HepG2 (cell line): ENCODE measurements around the gene POP7. TPM values are rescaled to one million over a fixed set of nuclear protein-coding genes. Genes with fewer than 3 reads are reported as not detected.

ENCODE experiments used
- CBFB ChIP-seq: sonication (generic); formaldehyde crosslinking; IDR thresholded peaks from 2 replicates; pipeline ENCODE4 v1.4.0; 2020; ENCODE audit warnings: missing genetic modification reagents
- EP300 ChIP-seq, 3 experiments: sonication (generic) in 1 of 3; formaldehyde crosslinking in 1 of 3; IDR thresholded peaks; 2 replicates each; pipeline versions ENCODE4 v1.5.1 to v1.6.1; 2011 to 2020; ENCODE audit warnings: low read depth in 2 of 3, low read length in 2 of 3, borderline replicate concordance in 1 of 3, improper control_type of control experiment in 1 of 3, mild to moderate bottlenecking in 1 of 3, missing genetic modification reagents in 1 of 3, moderate library complexity in 1 of 3
- KDM5A ChIP-seq: fragments of 200-600 bp; sonication (generic); IDR thresholded peaks from 2 replicates; pipeline ENCODE4 v1.7.0; 2018; ENCODE audit warnings: antibody characterized with exemption, mild to moderate bottlenecking, low read length, borderline replicate concordance
- MED1 ChIP-seq: sonication (generic); formaldehyde crosslinking; IDR thresholded peaks from 2 replicates; pipeline ENCODE4 v1.4.0; 2020; ENCODE audit warnings: missing genetic modification reagents
- NR2C2 ChIP-seq: sonication (generic); formaldehyde crosslinking; IDR thresholded peaks from 2 replicates; pipeline ENCODE4 v1.4.0; 2020; ENCODE audit warnings: missing genetic modification reagents, mild to moderate bottlenecking, moderate library complexity, borderline replicate concordance
- SMAD1 ChIP-seq: sonication (generic); formaldehyde crosslinking; IDR thresholded peaks from 2 replicates; pipeline ENCODE4 v1.4.0; 2020; ENCODE audit warnings: missing genetic modification reagents, low read depth, mild to moderate bottlenecking, borderline replicate concordance
- SMC3 ChIP-seq: IDR thresholded peaks from 2 replicates; pipeline ENCODE4 v1.6.1; 2011; ENCODE audit warnings: low read length, improper control_type of control experiment
- TGIF2 ChIP-seq: IDR thresholded peaks from 2 replicates; pipeline ENCODE4 v1.6.1; 2016; ENCODE audit warnings: control low read depth, missing compliant biosample characterization
- ZBTB38 ChIP-seq: sonication (generic); formaldehyde crosslinking; IDR thresholded peaks from 2 replicates; pipeline ENCODE4 v1.5.1; 2020; ENCODE audit warnings: mild to moderate bottlenecking, missing genetic modification reagents
- ZFY ChIP-seq: sonication (generic); formaldehyde crosslinking; IDR thresholded peaks from 2 replicates; pipeline ENCODE4 v1.4.0; 2020; ENCODE audit warnings: missing genetic modification reagents
- ZNF12 ChIP-seq: sonication (generic); formaldehyde crosslinking; IDR thresholded peaks from 2 replicates; pipeline ENCODE4 v1.5.0; 2020; ENCODE audit warnings: missing genetic modification reagents
- ZNF136 ChIP-seq: sonication (generic); formaldehyde crosslinking; IDR thresholded peaks from 2 replicates; pipeline ENCODE4 v1.8.1; 2022; ENCODE audit warnings: low read depth, mild to moderate bottlenecking, moderate library complexity, missing genetic modification reagents
- ZNF263 ChIP-seq: sonication (generic); formaldehyde crosslinking; IDR thresholded peaks from 2 replicates; pipeline ENCODE4 v1.4.0; 2020; ENCODE audit warnings: missing genetic modification reagents
- ZNF543 ChIP-seq: sonication (generic); formaldehyde crosslinking; IDR thresholded peaks from 2 replicates; pipeline ENCODE4 v1.4.0; 2020; ENCODE audit warnings: mild to moderate bottlenecking, missing genetic modification reagents
- ZNF564 ChIP-seq: sonication (generic); formaldehyde crosslinking; IDR thresholded peaks from 2 replicates; pipeline ENCODE4 v1.8.1; 2023; ENCODE audit warnings: mild to moderate bottlenecking, missing genetic modification reagents
- ZNF572 ChIP-seq: sonication (generic); formaldehyde crosslinking; IDR thresholded peaks from 2 replicates; pipeline ENCODE4 v1.5.1; 2020; ENCODE audit warnings: mild to moderate bottlenecking, missing genetic modification reagents
- ZNF781 ChIP-seq: sonication (generic); formaldehyde crosslinking; IDR thresholded peaks from 2 replicates; pipeline ENCODE4 v1.5.1; 2020; ENCODE audit warnings: borderline replicate concordance, mild to moderate bottlenecking, missing genetic modification reagents; ENCODE audit errors: not compliant biosample characterization
- ZSCAN25 ChIP-seq: sonication (generic); formaldehyde crosslinking; IDR thresholded peaks from 2 replicates; pipeline ENCODE4 v1.8.0; 2022; ENCODE audit warnings: mild to moderate bottlenecking, missing genetic modification reagents
- ZSCAN31 ChIP-seq: sonication (generic); formaldehyde crosslinking; IDR thresholded peaks from 2 replicates; pipeline ENCODE4 v1.5.0; 2020; ENCODE audit warnings: low read depth, mild to moderate bottlenecking, missing genetic modification reagents
- polyA plus RNA-seq, 8 experiments: library from polyadenylated mRNA; depleted of rRNA in 3 of 8; stranded (reverse) in 7 of 8; unstranded in 1 of 8; fragments of >200 nt; fragmentation: Illumina TruSeq in 4 of 8; extraction: Trizol in 4 of 8; gene quantifications; 2 replicates each; pipeline versions ENCODE4 v1.2.1 to v1.2.3, GENCODE V29; 2011 to 2016; ENCODE audit warnings: low read depth in 4 of 8, missing spikeins in 1 of 8, mixed read lengths in 1 of 8; ENCODE audit not compliant: insufficient read depth in 1 of 8
- total RNA-seq, 5 experiments: library from RNA; depleted of rRNA; stranded (reverse); fragments of >200 nt; fragmentation: Illumina TruSeq; extraction: Trizol; gene quantifications; 2 replicates each; pipeline ENCODE4 v1.2.3, GENCODE V29; 2016; ENCODE audit warnings: low read depth in 1 of 5
- TF ChIP-seq, protein P1 (sequence below): sonication (generic); formaldehyde crosslinking; IDR thresholded peaks from 2 replicates; pipeline ENCODE4 v1.5.0; 2020; ENCODE audit warnings: mild to moderate bottlenecking, missing genetic modification reagents, borderline replicate concordance
- TF ChIP-seq, protein P2 (sequence below): IDR thresholded peaks from 2 replicates; pipeline ENCODE4 v1.6.1; 2012; ENCODE audit warnings: inconsistent platforms
- TF ChIP-seq, protein P3 (sequence below): sonication (generic); formaldehyde crosslinking; IDR thresholded peaks from 2 replicates; pipeline ENCODE4 v1.8.0; 2022; ENCODE audit warnings: missing genetic modification reagents, mild to moderate bottlenecking, borderline replicate concordance
- TF ChIP-seq, protein P4 (sequence below): sonication (generic); formaldehyde crosslinking; IDR thresholded peaks from 2 replicates; pipeline ENCODE4 v1.4.0; 2020; ENCODE audit warnings: missing genetic modification reagents

The POP7 gene
- total and polyA plus RNA-seq, 2 of the 13 experiments (the other 11 are each of a cell fraction or from before 2014, with no cell fraction given): 63.9 to 91.1 TPM

DNA sequence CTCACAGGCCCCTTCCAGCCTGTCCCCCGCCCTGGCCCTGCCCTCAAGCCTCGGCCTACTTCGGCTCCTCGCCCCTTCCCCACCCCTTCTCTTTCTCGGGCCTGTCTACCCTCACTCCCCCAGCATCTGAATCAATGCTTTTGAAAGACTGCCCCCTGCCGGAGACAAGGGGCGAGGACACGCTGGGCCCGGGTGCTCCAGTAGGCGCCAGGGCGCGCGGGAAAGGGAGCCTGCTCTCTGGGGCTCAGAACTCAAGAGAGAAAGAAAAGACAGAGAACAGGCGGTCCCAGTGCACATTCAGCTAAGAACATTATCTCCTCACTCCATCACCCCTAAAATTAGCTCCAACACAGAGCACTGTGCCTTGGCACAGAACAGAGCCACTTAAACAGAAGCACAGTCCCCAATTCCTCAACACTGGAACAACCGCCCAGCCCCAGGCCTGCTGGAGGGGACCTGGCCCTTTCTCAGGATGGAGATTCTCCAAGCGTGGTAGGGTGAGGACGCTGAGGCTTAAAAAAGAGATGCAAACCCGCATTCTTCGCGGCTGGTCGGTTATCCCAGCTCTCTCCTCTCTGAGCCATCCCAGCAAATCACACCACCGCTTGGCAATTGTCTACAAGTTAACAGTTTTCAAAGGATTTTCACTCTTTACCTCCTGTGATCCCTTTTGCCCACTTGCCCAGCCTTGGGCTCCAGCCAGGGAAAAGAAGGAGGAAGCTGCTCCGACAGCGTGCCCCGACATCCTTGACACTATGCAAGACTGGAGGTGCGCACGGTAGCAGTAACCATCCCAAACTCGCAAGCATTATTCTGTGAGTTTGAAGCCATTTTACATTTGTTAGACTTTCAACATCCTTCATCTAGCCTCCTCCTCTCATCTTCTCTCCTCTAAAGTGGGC, 14.0 kb upstream of the POP7 start (continued):
- TF ChIP-seq ZNF564 (no peak), KDM5A (no peak; the same call in 1 of the 2 replicates), ZSCAN25 (0 out of 2 replicates have a peak, but pooled peaks have one; percentile 39), ZNF12 (CRISPR knock-in tag) (no peak), EP300 (IDR thresholded peaks at IDR 0.05; ENCODE audit: low read depth in 2 of 2, low read length in 2 of 2) (no peak), EP300 (CRISPR knock-in tag; IDR thresholded peaks at IDR 0.05; ENCODE audit: borderline replicate concordance) (no peak), ZNF543 (0 out of 2 replicates have a peak, but pooled peaks have one; percentile 28), SMAD1 (CRISPR knock-in tag) (no peak), ZNF572 (CRISPR knock-in tag) (no peak), TGIF2 (0 out of 2 replicates have a peak, but pooled peaks have one; percentile 22), CBFB (CRISPR knock-in tag) (no peak), SMC3 (peak; percentile 66), ZBTB38 (CRISPR knock-in tag) (peak; percentile 45; the same call in 1 of the 2 replicates), ZNF263 (CRISPR knock-in tag) (no peak), ZNF781 (CRISPR knock-in tag) (peak; percentile 39), MED1 (CRISPR knock-in tag) (no peak), ZFY (CRISPR knock-in tag) (peak; percentile 20; the same call in 1 of the 2 replicates), ZSCAN31 (CRISPR knock-in tag) (no peak), ZNF136 (no peak), NR2C2 (peak; percentile 26; the same call in 1 of the 2 replicates)
- TF ChIP-seq, protein P1, sequence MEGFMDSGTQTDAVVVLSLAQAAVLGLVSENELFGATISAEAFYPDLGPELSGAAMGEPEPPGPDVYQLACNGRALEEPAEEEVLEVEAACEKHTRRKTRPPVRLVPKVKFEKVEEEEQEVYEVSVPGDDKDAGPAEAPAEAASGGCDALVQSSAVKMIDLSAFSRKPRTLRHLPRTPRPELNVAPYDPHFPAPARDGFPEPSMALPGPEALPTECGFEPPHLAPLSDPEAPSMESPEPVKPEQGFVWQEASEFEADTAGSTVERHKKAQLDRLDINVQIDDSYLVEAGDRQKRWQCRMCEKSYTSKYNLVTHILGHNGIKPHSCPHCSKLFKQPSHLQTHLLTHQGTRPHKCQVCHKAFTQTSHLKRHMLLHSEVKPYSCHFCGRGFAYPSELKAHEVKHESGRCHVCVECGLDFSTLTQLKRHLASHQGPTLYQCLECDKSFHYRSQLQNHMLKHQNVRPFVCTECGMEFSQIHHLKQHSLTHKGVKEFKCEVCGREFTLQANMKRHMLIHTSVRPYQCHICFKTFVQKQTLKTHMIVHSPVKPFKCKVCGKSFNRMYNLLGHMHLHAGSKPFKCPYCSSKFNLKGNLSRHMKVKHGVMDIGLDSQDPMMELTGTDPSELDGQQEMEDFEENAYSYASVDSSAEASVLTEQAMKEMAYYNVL (CRISPR knock-in tag): no peak
- TF ChIP-seq, protein P2, sequence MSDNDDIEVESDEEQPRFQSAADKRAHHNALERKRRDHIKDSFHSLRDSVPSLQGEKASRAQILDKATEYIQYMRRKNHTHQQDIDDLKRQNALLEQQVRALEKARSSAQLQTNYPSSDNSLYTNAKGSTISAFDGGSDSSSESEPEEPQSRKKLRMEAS: no peak
- TF ChIP-seq, protein P3, sequence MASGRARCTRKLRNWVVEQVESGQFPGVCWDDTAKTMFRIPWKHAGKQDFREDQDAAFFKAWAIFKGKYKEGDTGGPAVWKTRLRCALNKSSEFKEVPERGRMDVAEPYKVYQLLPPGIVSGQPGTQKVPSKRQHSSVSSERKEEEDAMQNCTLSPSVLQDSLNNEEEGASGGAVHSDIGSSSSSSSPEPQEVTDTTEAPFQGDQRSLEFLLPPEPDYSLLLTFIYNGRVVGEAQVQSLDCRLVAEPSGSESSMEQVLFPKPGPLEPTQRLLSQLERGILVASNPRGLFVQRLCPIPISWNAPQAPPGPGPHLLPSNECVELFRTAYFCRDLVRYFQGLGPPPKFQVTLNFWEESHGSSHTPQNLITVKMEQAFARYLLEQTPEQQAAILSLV: peak; percentile 49; the same call in 1 of the 2 replicates
- TF ChIP-seq, protein P4, sequence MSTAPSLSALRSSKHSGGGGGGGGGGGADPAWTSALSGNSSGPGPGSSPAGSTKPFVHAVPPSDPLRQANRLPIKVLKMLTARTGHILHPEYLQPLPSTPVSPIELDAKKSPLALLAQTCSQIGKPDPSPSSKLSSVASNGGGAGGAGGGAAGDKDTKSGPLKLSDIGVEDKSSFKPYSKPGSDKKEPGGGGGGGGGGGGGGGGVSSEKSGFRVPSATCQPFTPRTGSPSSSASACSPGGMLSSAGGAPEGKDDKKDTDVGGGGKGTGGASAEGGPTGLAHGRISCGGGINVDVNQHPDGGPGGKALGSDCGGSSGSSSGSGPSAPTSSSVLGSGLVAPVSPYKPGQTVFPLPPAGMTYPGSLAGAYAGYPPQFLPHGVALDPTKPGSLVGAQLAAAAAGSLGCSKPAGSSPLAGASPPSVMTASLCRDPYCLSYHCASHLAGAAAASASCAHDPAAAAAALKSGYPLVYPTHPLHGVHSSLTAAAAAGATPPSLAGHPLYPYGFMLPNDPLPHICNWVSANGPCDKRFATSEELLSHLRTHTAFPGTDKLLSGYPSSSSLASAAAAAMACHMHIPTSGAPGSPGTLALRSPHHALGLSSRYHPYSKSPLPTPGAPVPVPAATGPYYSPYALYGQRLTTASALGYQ (CRISPR knock-in tag): no peak
